Measurements from ENCODE around the gene RPS6KB2. TPM values are rescaled to one million over a fixed set of nuclear protein-coding genes. Genes with fewer than 3 reads are reported as not detected.

RPS6KB2 gene
- total and polyA plus RNA-seq, 2 of the 4 experiments (the other 2 are of a cell fraction): 50.7 to 58.4 TPM

- Histone ChIP-seq H4K91ac (ENCODE audit: insufficient read depth, low read depth, low read length) (peak overlapping the region; percentile 93), H3K27me3 (ENCODE audit: control insufficient read depth, insufficient read depth, low read length) (peaks cover 3% of the 10 kb centered on the region), H2AK9ac (replicated peaks; ENCODE audit: low read depth, low read length, poor library complexity) (peak overlapping the region; percentile 94), H3K4me2 (ENCODE audit: low read depth, low read length) (peak overlapping the region; percentile 74), H3K14ac (replicated peaks; ENCODE audit: low read depth, low read length) (peak overlapping the region; percentile 98), H2BK120ac (ENCODE audit: low read depth, low read length) (peak overlapping the region; percentile 61; the same call in 1 of the 2 replicates), H3K9ac (ENCODE audit: low read depth, low read length) (peak overlapping the region; percentile 71), H4K5ac (ENCODE audit: low read depth, low read length) (peak overlapping the region; percentile 60), H3K4me1 (ENCODE audit: control insufficient read depth, insufficient read depth, low read length) (peaks cover 4% of the 10 kb centered on the region), H3K23ac (ENCODE audit: low read depth, low read length) (peak overlapping the region; percentile 86), H2BK5ac (ENCODE audit: low read depth, low read length, poor library complexity, severe bottlenecking) (peak overlapping the region; percentile 35), H3K4ac (ENCODE audit: low read depth, low read length) (peak overlapping the region; percentile 94), H3K4me3 (ENCODE audit: insufficient read depth, low read depth, low read length) (peak overlapping the region; percentile 45), H2AFZ (replicated peaks; ENCODE audit: low read length, poor library complexity) (peak overlapping the region; percentile 100), H4K8ac (ENCODE audit: low read depth in 2 of 2, low read length in 2 of 2) (peak overlapping the region; percentile 100), H3K56ac (ENCODE audit: extremely low read depth, insufficient read depth, low read length) (peak overlapping the region; percentile 42), H2BK20ac (ENCODE audit: low read depth, low read length) (no peak overlapping the region; the same call in 1 of the 2 replicates), H3K9me1 (ENCODE audit: insufficient read depth, low read length) (peaks cover 9% of the 10 kb centered on the region), H3K18ac (ENCODE audit: low read depth, low read length) (peak overlapping the region; percentile 16), H3K36me3 (ENCODE audit: control insufficient read depth, insufficient read depth, low read length) (peaks cover 2% of the 10 kb centered on the region; the same call in 1 of the 2 replicates), H3K27ac (ENCODE audit: insufficient read depth, low read length) (peak overlapping the region; percentile 38), H4K20me1 (ENCODE audit: insufficient read depth, low read length) (no peaks in the 10 kb centered on the region), H3K9me3 (ENCODE audit: control insufficient read depth, insufficient read depth, low read length) (no peaks in the 10 kb centered on the region), H2AK5ac (ENCODE audit: low read depth, low read length) (peak overlapping the region; percentile 87; the same call in 1 of the 2 replicates), H3K79me1 (ENCODE audit: low read depth in 1 of 2, low read length in 2 of 2) (peaks cover 4 to 19% of the 10 kb centered on the region in 2 experiments; a peak in 2 of 4 replicates), H2BK15ac (ENCODE audit: low read depth, low read length) (no peak overlapping the region)
- TF ChIP-seq MAFK (IDR thresholded peaks at IDR 0.05; ENCODE audit: low read depth, low read length): no peak
- no peak for TF ChIP-seq CEBPB (IDR thresholded peaks at IDR 0.05; ENCODE audit: low read depth, low read length)
- no peak for TF ChIP-seq CHD1 (IDR thresholded peaks at IDR 0.05; ENCODE audit: low read depth, low read length)
- no peak for TF ChIP-seq BHLHE40 (IDR thresholded peaks at IDR 0.05; ENCODE audit: low read depth, low read length)
- no peak for TF ChIP-seq NFE2L2 (IDR thresholded peaks at IDR 0.05; ENCODE audit: low read depth, low read length)
- TF ChIP-seq FOS (IDR thresholded peaks at IDR 0.05; ENCODE audit: low read depth, low read length): no peak
- no peak for TF ChIP-seq RAD21 (IDR thresholded peaks at IDR 0.05; ENCODE audit: low read length)
- TF ChIP-seq RCOR1 (IDR thresholded peaks at IDR 0.05; ENCODE audit: insufficient replicate concordance, low read length): no peak
- TF ChIP-seq POLR2A (IDR thresholded peaks at IDR 0.05; ENCODE audit: low read depth, low read length): no peak
- TF ChIP-seq RFX5 (IDR thresholded peaks at IDR 0.05; ENCODE audit: low read depth, low read length): no peak
- TF ChIP-seq, protein P1, sequence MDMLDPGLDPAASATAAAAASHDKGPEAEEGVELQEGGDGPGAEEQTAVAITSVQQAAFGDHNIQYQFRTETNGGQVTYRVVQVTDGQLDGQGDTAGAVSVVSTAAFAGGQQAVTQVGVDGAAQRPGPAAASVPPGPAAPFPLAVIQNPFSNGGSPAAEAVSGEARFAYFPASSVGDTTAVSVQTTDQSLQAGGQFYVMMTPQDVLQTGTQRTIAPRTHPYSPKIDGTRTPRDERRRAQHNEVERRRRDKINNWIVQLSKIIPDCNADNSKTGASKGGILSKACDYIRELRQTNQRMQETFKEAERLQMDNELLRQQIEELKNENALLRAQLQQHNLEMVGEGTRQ (IDR thresholded peaks at IDR 0.05; ENCODE audit: low read depth, low read length): no peak
- no peak for TF ChIP-seq SMC3 (IDR thresholded peaks at IDR 0.05; ENCODE audit: low read depth, low read length)
- TF ChIP-seq MXI1 (IDR thresholded peaks at IDR 0.05; ENCODE audit: borderline replicate concordance, low read depth, low read length): no peak
- TF ChIP-seq CTCF (conservative IDR thresholded peaks at IDR 0.05; ENCODE audit: low read depth, low read length): no peak
- TF ChIP-seq, protein P2, sequence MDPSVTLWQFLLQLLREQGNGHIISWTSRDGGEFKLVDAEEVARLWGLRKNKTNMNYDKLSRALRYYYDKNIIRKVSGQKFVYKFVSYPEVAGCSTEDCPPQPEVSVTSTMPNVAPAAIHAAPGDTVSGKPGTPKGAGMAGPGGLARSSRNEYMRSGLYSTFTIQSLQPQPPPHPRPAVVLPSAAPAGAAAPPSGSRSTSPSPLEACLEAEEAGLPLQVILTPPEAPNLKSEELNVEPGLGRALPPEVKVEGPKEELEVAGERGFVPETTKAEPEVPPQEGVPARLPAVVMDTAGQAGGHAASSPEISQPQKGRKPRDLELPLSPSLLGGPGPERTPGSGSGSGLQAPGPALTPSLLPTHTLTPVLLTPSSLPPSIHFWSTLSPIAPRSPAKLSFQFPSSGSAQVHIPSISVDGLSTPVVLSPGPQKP (IDR thresholded peaks at IDR 0.05; ENCODE audit: borderline replicate concordance, low read depth, low read length): no peak
- CTCF ChIA-PET: interaction anchor here (0.7 to 1.5 kb wide), 2 partner anchors 68 to 117 kb away, joined by 3 read pairs; partner anchors contain the start of gene PPP1CA
- WGBS, 2 experiments (ENCODE audit: extremely low coverage in 2 of 2, insufficient read length in 1 of 2): 13% methylated on average over 6 of the region's 9 CpGs; no CpG with 5 or more reads in 1 of the 2 experiments
- dilution Hi-C loops (cut with HindIII; ENCODE audit: low sequenced_read_pairs, unreplicated experiment): no loop called here
- POLR2A ChIA-PET (ENCODE audit: unreplicated experiment): interaction anchor here (0.6 to 1.3 kb wide), 2 partner anchors 20 to 68 kb away, joined by 3 to 4 read pairs; partner anchors contain the start of gene PPP1CA
- in situ Hi-C loops (cut with MboI; ENCODE audit: low sequenced_read_pairs): no loop called here
- DNase-seq (no peak), ATAC-seq (ENCODE audit: low read depth) (no peak)
- intact Hi-C loops (cut with micrococcal nuclease): no loop called here
- BruUV-seq (replicated peaks): no TSS peak
These were observed 41.2 kb downstream of the RPS6KB2 start for GRCh38 chr11:67469508-67469811.
